ENCODE data around the gene NFE2L3. TPM values are rescaled to one million over a fixed set of nuclear protein-coding genes. Genes with fewer than 3 reads are reported as not detected.

The NFE2L3 gene
- total and polyA plus RNA-seq, 9 of the 15 experiments (the other 6 are each of a cell fraction or from before 2014, with no cell fraction given) = 2.9 to 16.9 (median 12.4) TPM

GRCh38 chr7:26201247-26202018, 49.4 kb downstream of the NFE2L3 start, which contains the start of gene CBX3 (continued):
- no peak for TF ChIP-seq SLC30A9 (CRISPR knock-in tag; IDR thresholded peaks at IDR 0.05)
- TF ChIP-seq ZNF274 (IDR thresholded peaks at IDR 0.05; ENCODE audit: borderline replicate concordance, low read depth, low read length) = no peak
- TF ChIP-seq CREB3 (tag; conservative IDR thresholded peaks at IDR 0.05; ENCODE audit: low read depth) = no peak
- TF ChIP-seq ZNF143 (CRISPR knock-in tag; IDR thresholded peaks at IDR 0.05) = no peak
- TF ChIP-seq RFX7 (CRISPR knock-in tag; IDR thresholded peaks at IDR 0.05) = no peak
- TF ChIP-seq BRF2 (IDR thresholded peaks at IDR 0.05; ENCODE audit: borderline replicate concordance, insufficient read depth, insufficient read length) = no peak
- no peak for TF ChIP-seq EZH2 (IDR thresholded peaks at IDR 0.05; ENCODE audit: borderline replicate concordance, low read depth, low read length)
- peak; percentile 79 for TF ChIP-seq FIP1L1 (IDR thresholded peaks at IDR 0.05; ENCODE audit: low read depth, low read length, poor library complexity, severe bottlenecking)
- no peak for TF ChIP-seq UBTF (IDR thresholded peaks at IDR 0.05; ENCODE audit: borderline replicate concordance in 1 of 2, low read depth in 2 of 2, low read length in 2 of 2)
- peak; percentile 94 for TF ChIP-seq E2F3 (CRISPR knock-in tag; IDR thresholded peaks at IDR 0.05)
- no peak for TF ChIP-seq GTF2F1 (IDR thresholded peaks at IDR 0.05; ENCODE audit: low read depth, low read length)
- TF ChIP-seq MCM5 (IDR thresholded peaks at IDR 0.05; ENCODE audit: low read depth) = no peak
